HL-60 (cell line): ENCODE measurements around the gene CCDC47.

Source experiments
- DNase-seq, 2 experiments: peaks; one replicate each; pipeline ENCODE4 v3.0.0-alpha.2; 2010 to 2020; ENCODE audit warnings: low read depth in 1 of 2, low spot score in 1 of 2
- H3K27ac ChIP-seq: fragments of 250-450 bp; sonication (Bioruptor Pico); replicated peaks from 2 replicates; pipeline ENCODE4 v1.5.1; 2020; ENCODE audit warnings: mild to moderate bottlenecking, moderate library complexity
- H3K27me3 ChIP-seq: fragments of 250-450 bp; sonication (Bioruptor Pico); 2 replicates; pipeline ENCODE4 v1.5.1; 2021; ENCODE audit warnings: mild to moderate bottlenecking, moderate library complexity; ENCODE audit not compliant: insufficient read depth, poor library complexity, severe bottlenecking
- H3K4me3 ChIP-seq: replicated peaks from 2 replicates; pipeline ENCODE4 v1.5.1; 2011; ENCODE audit warnings: mild to moderate bottlenecking, control low read depth, low read length; ENCODE audit not compliant: insufficient read depth
- GABPA ChIP-seq: IDR thresholded peaks from 2 replicates; pipeline ENCODE4 v1.6.1; 2012; ENCODE audit warnings: low read depth
- POLR2AphosphoS5 ChIP-seq: IDR thresholded peaks from 2 replicates; pipeline ENCODE4 v1.6.1; 2012; ENCODE audit warnings: low read depth
- SPI1 ChIP-seq: IDR thresholded peaks from 2 replicates; pipeline ENCODE4 v1.6.1; 2012; ENCODE audit warnings: low read depth, mild to moderate bottlenecking, borderline replicate concordance
- TF ChIP-seq, protein P1 (sequence below): IDR thresholded peaks from 2 replicates; pipeline ENCODE4 v1.6.1; 2012; ENCODE audit warnings: low read depth; ENCODE audit not compliant: insufficient replicate concordance
- TF ChIP-seq, protein P2 (sequence below): IDR thresholded peaks from one replicate; pipeline ENCODE4 v1.5.1; 2011; ENCODE audit warnings: low read length, control low read depth, inconsistent platforms; ENCODE audit not compliant: insufficient read depth

CCDC47 gene

DNA sequence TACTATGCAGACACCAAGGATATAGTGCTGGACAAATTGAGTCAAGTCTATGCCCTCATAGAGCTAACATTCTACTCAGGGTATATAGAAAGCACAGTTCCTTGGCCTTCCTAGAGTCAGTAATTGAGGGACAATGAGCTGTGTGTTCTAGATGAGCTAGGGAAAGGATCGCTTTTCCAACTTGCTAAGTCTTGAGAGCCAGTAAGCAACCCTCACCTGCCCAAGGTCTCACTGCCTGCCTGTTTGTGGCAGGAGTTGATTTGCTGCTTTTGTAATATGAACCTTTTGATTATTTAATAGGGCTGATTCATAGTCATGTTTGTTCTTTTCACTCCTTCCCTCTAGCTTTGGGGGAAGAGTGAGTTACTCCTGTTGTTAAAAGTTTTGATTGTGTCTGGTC lies 7.1 kb upstream of the CCDC47 start:
- H3K4me3 ChIP-seq, result no peak overlapping the region
- H3K27ac ChIP-seq, result no peak overlapping the region
- H3K27me3 ChIP-seq, result no peaks in the 10 kb centered on the region
- DNase-seq, result no peak
- TF ChIP-seq, protein P1, sequence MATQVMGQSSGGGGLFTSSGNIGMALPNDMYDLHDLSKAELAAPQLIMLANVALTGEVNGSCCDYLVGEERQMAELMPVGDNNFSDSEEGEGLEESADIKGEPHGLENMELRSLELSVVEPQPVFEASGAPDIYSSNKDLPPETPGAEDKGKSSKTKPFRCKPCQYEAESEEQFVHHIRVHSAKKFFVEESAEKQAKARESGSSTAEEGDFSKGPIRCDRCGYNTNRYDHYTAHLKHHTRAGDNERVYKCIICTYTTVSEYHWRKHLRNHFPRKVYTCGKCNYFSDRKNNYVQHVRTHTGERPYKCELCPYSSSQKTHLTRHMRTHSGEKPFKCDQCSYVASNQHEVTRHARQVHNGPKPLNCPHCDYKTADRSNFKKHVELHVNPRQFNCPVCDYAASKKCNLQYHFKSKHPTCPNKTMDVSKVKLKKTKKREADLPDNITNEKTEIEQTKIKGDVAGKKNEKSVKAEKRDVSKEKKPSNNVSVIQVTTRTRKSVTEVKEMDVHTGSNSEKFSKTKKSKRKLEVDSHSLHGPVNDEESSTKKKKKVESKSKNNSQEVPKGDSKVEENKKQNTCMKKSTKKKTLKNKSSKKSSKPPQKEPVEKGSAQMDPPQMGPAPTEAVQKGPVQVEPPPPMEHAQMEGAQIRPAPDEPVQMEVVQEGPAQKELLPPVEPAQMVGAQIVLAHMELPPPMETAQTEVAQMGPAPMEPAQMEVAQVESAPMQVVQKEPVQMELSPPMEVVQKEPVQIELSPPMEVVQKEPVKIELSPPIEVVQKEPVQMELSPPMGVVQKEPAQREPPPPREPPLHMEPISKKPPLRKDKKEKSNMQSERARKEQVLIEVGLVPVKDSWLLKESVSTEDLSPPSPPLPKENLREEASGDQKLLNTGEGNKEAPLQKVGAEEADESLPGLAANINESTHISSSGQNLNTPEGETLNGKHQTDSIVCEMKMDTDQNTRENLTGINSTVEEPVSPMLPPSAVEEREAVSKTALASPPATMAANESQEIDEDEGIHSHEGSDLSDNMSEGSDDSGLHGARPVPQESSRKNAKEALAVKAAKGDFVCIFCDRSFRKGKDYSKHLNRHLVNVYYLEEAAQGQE, result no peak
- TF ChIP-seq SPI1 (no peak), GABPA (no peak), POLR2AphosphoS5 (no peak)
- TF ChIP-seq, protein P2, sequence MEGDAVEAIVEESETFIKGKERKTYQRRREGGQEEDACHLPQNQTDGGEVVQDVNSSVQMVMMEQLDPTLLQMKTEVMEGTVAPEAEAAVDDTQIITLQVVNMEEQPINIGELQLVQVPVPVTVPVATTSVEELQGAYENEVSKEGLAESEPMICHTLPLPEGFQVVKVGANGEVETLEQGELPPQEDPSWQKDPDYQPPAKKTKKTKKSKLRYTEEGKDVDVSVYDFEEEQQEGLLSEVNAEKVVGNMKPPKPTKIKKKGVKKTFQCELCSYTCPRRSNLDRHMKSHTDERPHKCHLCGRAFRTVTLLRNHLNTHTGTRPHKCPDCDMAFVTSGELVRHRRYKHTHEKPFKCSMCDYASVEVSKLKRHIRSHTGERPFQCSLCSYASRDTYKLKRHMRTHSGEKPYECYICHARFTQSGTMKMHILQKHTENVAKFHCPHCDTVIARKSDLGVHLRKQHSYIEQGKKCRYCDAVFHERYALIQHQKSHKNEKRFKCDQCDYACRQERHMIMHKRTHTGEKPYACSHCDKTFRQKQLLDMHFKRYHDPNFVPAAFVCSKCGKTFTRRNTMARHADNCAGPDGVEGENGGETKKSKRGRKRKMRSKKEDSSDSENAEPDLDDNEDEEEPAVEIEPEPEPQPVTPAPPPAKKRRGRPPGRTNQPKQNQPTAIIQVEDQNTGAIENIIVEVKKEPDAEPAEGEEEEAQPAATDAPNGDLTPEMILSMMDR, result no peak

DNA sequence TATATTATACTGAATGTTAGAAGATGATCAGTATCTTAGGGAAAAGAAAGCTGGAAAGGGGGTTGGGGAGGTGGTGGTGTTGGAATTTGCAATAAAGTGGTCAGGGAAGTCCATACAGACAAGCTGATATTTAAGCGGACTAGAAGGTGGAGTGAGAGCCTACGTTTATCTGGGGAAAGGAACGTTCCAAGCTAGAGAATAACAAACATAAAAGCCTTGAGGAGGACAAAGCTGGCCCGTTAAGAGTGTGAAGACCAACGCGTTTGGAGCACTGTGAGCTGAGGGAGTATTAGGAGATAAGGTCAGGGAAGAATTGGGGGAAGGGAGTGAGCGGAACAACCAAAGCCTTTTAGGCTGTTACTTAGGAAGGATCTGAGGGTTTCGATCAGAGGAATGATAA lies 2.0 kb upstream of the CCDC47 start:
- DNase-seq, result no peak
- peak overlapping the region; percentile 99 for H3K27ac ChIP-seq
- H3K27me3 ChIP-seq, result no peaks in the 10 kb centered on the region
- TF ChIP-seq POLR2AphosphoS5, result no peak
- TF ChIP-seq SPI1, result no peak
- TF ChIP-seq GABPA, result no peak
- TF ChIP-seq, protein P1, result no peak
- TF ChIP-seq, protein P2, result no peak
- peak overlapping the region; percentile 67 for H3K4me3 ChIP-seq

DNA sequence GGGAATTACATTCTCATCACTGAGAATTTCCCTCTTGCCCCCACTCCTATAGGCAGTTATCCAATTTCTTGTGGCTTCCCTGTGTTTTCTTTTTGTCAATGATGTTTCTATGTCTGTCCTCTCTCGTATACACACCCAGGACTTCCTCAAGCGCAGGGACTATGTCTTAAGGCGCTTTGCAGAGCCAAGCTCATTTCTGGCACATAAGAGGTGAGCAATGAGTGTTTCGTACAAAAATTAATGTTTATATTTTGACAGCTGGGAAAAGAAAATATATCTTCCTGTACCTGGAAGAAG lies 1.5 kb upstream of the CCDC47 start:
- TF ChIP-seq POLR2AphosphoS5, result no peak
- TF ChIP-seq, protein P2, result no peak
- TF ChIP-seq SPI1, result peak; percentile 48; the same call in 1 of the 2 replicates
- TF ChIP-seq GABPA, result no peak; the same call in 1 of the 2 replicates
- TF ChIP-seq, protein P1, result no peak
- H3K27me3 ChIP-seq, result no peaks in the 10 kb centered on the region
- peak in 1 of 2 experiments; percentile 49 for DNase-seq
- peak overlapping the region; percentile 67 for H3K4me3 ChIP-seq
- H3K27ac ChIP-seq, result peak overlapping the region; percentile 99
